ENCODE measurements around the gene FBRSL1. TPM values are rescaled to one million over a fixed set of nuclear protein-coding genes. Genes with fewer than 3 reads are reported as not detected.

FBRSL1 gene
- total and polyA plus RNA-seq, 2 of the 8 experiments (the other 6 are each of a cell fraction or from before 2014, with no cell fraction given) = 18.4 to 109 TPM

- Histone ChIP-seq H3K9me3 (ENCODE audit: insufficient read depth in 2 of 2, low read depth in 1 of 2, low read length in 1 of 2) (no peaks in the 10 kb centered on the region), H2BK5ac (ENCODE audit: low read depth, low read length) (no peak overlapping the region), H3K23ac (ENCODE audit: insufficient read length) (no peak overlapping the region), H2BK15ac (ENCODE audit: low read length) (no peak overlapping the region), H2AK5ac (ENCODE audit: low read depth, low read length) (no peak overlapping the region), H2BK12ac (ENCODE audit: low read depth, low read length) (no peak overlapping the region), H3K4ac (replicated peaks; ENCODE audit: insufficient read length, low read depth, low read length) (no peak overlapping the region), H3K9ac (replicated peaks in 1 of 4; ENCODE audit: extremely low read depth in 1 of 4, low read depth in 3 of 4, low read length in 3 of 4) (no peak overlapping the region), H4K5ac (ENCODE audit: insufficient read length, low read depth, low read length) (no peak overlapping the region), H4K20me1 (replicated peaks in 1 of 2; ENCODE audit: control insufficient read depth in 1 of 2, insufficient read depth in 2 of 2, low read length in 2 of 2) (peaks cover 63 to 68% of the 10 kb centered on the region in 2 experiments), H3K36me3 (ENCODE audit: control insufficient read depth in 2 of 4, insufficient read depth in 4 of 4, low read length in 3 of 4) (no peaks in the 10 kb centered on the region), H4K91ac (replicated peaks; ENCODE audit: insufficient read length, low read length) (no peak overlapping the region), H3K56ac (replicated peaks; ENCODE audit: insufficient read length, low read depth, low read length) (no peak overlapping the region), H3K23me2 (ENCODE audit: low read depth, low read length) (peaks cover 10% of the 10 kb centered on the region; the same call in 1 of the 2 replicates), H3K4me3 (ENCODE audit: extremely low read depth in 1 of 4, insufficient read depth in 2 of 4, low read depth in 3 of 4, low read length in 4 of 4) (no peak overlapping the region), H2BK120ac (replicated peaks; ENCODE audit: low read depth, low read length) (no peak overlapping the region), H3K27ac (ENCODE audit: low read depth, low read length) (no peak overlapping the region), H3K14ac (ENCODE audit: insufficient read length) (no peak overlapping the region), H4K8ac (ENCODE audit: extremely low read depth, insufficient read depth, low read length) (no peak overlapping the region), H2AFZ (ENCODE audit: low read length) (no peak overlapping the region), H3K79me2 (ENCODE audit: control insufficient read depth in 1 of 2, insufficient read depth in 2 of 2, low read length in 2 of 2) (peaks cover 0 to 76% of the 10 kb centered on the region in 2 experiments; a peak in 3 of 4 replicates), H2BK20ac (ENCODE audit: low read length) (no peak overlapping the region), H3K27me3 (replicated peaks in 1 of 4; ENCODE audit: control insufficient read depth in 3 of 4, extremely low read depth in 1 of 4, insufficient read depth in 3 of 4, low read length in 3 of 4) (peaks cover 0 to 23% (median 11%) of the 10 kb centered on the region in 4 experiments; a peak in 6 of 7 replicates), H3K4me1 (replicated peaks in 1 of 4; ENCODE audit: control insufficient read depth in 3 of 4, insufficient read depth in 4 of 4, low read length in 3 of 4) (peaks cover 0 to 12% (median 1%) of the 10 kb centered on the region in 4 experiments; a peak in 3 of 7 replicates), H3K18ac (ENCODE audit: extremely low read depth, low read length) (no peak overlapping the region), H3K79me1 (ENCODE audit: low read depth, low read length) (peaks cover 28% of the 10 kb centered on the region), H3K4me2 (ENCODE audit: insufficient read depth in 1 of 2, low read depth in 2 of 2, low read length in 2 of 2) (no peak overlapping the region)
- FAIRE-seq (no peak), DNase-seq (ENCODE audit: low read depth in 1 of 2, low spot score in 2 of 2) (no peak)
- POLR2A ChIA-PET (ENCODE audit: partially characterized antibody) = interaction anchor here (1.8 kb wide), 1 partner anchor 70 kb away, joined by 3 read pairs; no protein-coding TSS in a partner anchor
- CTCF ChIA-PET (ENCODE audit: partially characterized antibody) = no interaction called here
- 93% methylated on average over 13 of the region's 18 CpGs; no CpG with 5 or more reads in 1 of the 2 experiments for WGBS, 2 experiments (ENCODE audit: extremely low coverage in 1 of 2, insufficient coverage in 1 of 2, insufficient read length in 1 of 2, insufficient replicate concordance in 2 of 2, low coverage in 1 of 2, low lambda C conversion rate in 2 of 2, missing lambda C conversion rate in 1 of 2)
- TF ChIP-seq RNF2 (IDR thresholded peaks at IDR 0.05; ENCODE audit: borderline replicate concordance, low read depth, low read length, missing control alignments, poor library complexity, severe bottlenecking) (no peak), SIRT6 (IDR thresholded peaks at IDR 0.05; ENCODE audit: low read length) (no peak), CTBP2 (IDR thresholded peaks at IDR 0.05; ENCODE audit: borderline replicate concordance, insufficient read depth, insufficient read length, low read length) (no peak), JUN (IDR thresholded peaks at IDR 0.05; ENCODE audit: low read depth, low read length) (no peak), TCF12 (IDR thresholded peaks at IDR 0.05; ENCODE audit: low read depth, low read length) (no peak), TEAD4 (IDR thresholded peaks at IDR 0.05; ENCODE audit: low read depth, low read length) (no peak), CEBPB (IDR thresholded peaks at IDR 0.05; ENCODE audit: low read depth, low read length) (no peak), KDM5A (IDR thresholded peaks at IDR 0.05; ENCODE audit: low read length) (no peak), YY1 (IDR thresholded peaks at IDR 0.05; ENCODE audit: low read depth, low read length) (no peak), POLR2AphosphoS5 (IDR thresholded peaks at IDR 0.05; ENCODE audit: low read depth, low read length) (no peak)
Measured at GRCh38 chr12:132493482-132494178, 3.7 kb downstream of the FBRSL1 start.
